Stimulated activated naive CD4-positive, alpha-beta T cell treated with Interleukin-2 at 50 U/mL for 16 hours (primary cell): ENCODE data around the gene APOC3.

ENCODE experiments used
- DNase-seq: peaks from one replicate; lab custom pipeline; 2025; lab: John Stamatoyannopoulos, UW

APOC3 gene

DNA sequence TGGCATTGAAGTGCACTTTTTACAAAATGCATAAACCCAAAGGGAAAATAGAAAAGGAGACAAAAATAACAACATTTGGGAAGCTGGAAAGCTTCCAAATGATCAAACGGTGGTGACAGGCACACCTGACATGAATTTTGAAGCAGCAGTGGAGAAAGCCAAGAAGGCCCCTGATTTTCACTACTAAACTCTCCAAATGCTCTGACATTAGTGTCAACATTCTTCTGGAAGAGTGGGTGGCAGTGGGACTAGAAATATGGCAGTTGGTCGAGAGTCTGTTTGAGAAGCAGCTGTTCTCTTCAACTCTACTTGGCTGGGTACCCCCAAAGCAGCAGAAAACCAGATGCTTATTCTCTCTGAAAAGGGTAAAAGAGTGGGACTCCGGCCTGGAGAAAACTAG lies 25.7 kb upstream of the APOC3 start:
- DNase-seq = no peak

DNA sequence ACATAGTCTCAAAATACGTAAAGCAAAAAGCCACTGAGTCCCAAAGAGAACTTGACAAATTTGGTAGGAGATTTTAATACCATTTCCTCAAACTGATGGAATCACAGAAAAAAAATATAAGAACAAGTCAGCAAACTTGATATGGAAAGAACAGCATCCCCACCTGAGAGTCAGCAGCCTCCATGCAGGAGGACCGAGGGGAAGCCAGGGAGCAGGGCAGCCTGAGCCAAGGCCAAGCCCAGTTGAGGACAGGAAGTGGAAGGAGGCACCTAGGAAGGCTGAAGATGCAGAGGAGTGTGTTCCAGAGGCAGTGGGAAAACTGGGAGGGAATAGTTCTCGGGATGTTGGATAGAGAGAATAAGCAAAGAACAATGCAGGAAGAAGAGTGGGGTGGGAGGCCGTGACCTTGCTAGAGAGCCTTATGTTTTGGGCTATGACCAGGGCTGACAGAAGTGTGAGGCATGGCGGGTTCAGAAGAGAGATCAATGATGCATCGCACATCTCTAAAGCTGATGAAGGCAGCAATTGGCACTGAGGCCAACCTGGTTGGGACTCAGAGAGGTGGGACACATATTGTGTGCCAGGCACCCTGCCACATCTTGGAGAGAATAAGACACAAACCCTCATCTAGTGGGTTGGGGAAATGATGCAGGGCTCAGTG lies 22.0 kb upstream of the APOC3 start:
- no peak for DNase-seq

DNA sequence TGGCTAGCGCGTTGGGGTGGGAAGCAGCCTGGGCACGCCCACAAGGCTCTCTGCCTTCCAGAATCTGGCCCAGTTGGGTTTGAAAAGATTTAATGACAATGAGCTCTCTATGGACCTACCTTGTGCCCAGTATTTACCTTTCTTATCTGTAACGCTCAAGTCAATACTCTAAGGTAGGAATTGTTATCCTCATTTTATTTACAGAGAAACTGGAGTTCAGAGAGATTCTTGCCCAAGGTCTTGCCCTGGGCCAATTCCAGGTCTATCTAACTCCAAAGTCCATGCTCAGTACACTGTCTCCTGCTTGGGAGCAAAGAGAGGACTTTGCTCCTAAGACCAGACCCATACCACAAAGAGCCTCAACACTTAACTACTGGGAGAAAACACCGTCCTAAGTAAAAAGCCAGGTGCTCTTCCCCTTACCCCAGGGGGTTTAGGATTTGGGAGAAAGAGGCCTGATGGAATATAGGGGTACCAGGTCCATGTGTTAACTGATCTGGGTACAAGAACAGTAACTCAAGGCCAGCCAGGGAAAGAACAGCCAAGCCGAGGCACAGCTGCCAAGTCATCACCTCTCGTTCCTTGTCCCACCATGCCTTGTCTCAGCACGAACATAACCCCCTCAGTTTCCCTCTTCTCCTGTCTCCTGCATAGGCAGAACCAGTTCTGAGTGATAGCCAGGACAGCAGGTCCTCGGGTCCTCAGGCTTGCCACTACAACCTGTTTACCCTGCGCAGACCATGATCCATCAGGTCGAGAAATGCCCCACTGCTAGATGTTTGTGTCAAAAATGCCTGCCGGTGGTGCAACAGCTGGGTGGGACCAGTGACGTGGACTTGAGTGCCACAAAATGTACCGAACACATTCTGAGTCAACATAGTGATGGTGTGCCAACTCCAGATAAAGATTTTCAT lies 21.2 kb upstream of the APOC3 start:
- DNase-seq = no peak

DNA sequence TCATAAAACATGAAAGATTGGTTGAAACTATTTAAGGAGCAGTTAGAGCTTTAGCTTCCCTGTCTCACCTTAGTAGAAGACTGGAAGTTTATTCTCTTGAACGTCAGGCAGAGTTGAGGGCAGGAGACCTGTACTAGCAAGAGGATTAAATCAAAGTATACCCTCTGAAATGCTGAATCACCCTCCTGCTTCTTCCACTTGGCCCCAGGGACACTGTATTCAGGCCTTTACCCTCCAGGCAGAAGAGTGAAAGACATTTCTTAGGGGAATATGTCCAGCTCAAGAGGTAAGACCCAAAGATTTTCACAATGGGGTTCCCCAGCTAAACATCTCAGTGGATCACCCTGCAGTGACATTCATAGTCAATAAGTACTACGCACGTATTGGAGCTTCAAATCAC lies 18.5 kb upstream of the APOC3 start:
- DNase-seq = no peak

DNA sequence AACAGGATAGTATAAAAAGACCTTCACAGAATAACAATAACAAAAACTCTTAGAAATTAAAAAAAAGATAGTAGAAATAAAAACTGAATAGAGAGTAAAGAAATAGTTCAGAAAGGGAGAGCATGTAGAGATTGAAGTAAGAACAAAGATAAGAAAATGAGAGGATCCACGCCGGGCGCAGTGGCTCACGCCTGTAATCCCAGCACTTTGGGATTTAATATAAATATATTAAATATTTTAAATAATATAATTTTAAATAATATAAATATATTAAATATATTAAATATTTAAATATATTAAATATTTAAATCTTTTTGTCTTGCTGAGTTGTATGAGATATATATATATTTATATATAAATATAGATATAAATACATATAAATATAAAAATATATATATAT lies 17.6 kb upstream of the APOC3 start:
- DNase-seq = no peak

DNA sequence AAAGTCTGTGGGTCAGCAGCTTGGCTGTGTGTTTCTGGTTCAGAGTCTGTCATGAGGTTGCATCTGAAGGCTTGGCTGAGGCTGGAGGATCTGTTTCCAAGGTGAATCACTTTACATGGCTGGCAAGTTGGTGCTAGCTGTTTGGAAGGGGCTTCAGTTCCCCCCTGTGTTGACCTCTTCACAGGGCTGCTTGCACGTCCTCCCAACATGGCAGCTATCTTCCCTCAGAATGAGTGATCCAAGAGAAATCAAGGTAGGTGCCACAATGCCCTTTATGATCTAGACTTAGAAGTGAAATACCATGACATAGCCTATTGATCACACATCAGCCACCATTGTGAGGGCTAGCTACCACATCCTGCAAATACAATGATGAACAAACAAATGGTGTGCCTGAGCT lies 16.5 kb upstream of the APOC3 start:
- no peak for DNase-seq

DNA sequence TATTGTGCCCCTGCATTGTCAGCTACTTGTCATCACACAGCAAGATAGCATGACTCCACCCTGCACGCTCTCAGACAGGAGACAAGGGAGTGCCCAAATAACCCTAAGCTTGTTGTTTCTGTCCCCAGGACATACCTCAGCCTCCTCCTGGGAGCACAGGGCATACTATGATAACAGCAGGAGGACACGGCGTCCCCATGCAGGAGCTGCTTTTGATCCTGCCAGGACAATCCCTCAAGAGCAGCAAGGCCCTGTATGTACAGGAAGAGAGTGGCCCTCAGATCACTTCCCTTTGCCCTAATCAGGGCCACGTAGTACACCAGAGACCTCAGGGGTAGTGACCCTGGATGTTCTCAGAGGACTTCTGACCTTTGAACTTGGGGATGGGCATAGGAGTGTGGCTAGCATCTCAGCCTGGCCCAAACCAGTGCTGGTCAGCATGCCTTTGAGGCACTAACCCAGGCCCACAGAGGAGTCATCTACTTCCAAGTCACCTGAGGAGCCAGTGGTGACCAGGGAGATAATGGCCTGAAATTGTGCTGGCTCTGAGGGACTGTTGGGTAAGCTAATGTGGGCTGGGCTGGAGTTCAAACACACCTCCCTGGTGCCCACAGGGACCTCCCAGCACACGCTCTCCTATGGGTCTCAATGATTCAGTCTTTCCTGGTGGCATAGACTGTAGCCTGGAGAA lies 15.8 kb upstream of the APOC3 start:
- no peak for DNase-seq

DNA sequence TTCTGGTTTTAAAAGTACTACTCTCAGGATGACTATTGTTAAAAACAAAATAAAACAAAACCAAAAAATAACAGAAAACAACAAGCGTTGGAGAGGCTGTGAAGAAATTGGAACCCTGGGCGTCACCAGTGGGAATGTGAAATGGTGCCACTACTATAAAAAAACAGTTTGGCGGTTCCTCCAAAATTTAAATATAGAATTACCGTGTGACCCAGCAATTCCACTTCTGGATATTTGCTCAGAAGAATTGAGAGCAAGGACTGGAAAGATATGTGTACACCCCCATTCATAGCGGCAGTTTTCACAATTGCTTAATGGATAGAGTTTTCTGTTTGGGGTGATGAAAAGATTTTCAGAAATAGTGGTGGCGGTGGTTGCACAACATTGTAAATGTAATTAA lies 15.2 kb upstream of the APOC3 start:
- no peak for DNase-seq

DNA sequence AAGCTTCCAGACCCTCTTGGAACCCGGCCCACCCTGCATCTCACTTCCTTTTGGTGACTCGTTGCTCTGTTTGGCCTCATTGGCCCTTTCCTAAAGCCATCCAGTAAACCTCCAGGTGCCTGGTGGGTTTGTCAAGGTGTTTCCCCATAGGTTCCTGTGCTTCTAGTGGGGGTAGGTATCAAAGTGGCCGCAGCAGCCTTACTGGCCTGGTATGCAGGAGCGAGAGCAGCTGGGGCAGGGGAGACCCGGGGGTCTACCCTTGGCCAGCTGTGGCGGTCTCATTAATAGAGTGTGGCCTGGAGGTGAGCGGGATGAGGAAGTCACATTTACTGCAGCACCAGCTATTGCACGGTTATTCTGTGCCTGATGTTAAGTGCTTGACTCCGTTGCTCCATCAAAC lies 10.7 kb upstream of the APOC3 start:
- no peak for DNase-seq

DNA sequence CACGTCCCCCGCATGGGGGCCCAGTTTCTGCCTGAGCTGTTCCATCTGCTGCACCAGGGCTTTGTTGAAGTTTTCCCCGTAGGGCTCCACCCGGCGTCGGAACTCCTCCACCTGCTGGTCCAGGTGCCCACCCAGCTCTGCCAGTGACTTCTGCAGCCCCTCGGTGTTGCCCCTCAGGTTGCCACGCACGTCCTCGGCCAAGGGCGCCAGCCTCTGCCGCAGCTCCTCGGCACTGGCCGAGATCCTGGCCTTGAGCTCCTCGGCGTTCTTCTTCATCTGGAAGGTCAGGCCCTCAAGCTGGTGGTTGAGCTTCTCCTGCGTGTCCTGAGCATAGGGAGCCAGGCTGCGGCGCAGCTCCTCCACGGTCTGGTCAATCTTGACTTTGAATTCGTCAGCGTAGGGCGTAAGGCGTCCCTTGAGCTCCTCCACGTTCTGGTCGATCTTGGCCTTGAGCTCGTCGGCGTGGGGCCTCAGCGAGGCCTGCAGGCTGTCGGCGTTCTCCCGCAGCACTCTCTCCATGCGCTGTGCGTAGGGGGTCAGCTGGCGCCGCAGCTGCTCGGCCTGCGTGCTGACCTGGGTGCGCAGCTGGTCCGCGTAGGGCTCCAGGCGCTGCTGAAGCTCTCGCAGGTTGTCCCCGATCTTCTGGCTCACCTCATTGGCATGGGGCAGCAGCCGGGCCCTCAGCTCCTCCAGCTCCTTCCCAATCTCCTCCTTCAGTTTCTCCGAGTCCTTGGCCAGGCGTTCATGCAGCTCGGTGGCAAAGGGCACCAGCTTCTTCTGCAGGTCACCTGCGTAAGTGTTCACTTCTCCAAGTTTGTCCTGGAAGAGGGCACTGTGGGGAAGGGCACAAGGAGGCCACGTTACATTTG lies 8.4 kb upstream of the APOC3 start:
- DNase-seq = no peak

DNA sequence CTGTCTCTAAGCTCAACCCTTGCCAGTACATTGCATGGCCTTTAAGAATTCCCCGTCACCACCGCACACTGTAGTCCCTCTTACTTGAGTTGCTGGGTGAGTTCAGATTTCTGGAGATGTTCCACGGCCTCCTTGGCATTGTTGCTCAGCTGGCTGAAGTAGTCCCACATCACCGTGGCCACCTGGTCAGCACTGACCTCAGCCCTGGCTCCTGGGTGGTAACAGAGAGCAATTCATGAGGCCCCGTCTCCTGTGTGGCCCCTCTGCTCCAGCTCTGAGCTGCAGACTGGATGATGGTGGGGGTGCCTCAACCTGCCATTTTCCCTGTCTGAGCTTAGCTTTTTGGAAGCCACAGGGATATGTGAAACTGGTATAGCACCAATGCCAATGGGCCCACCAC lies 7.1 kb upstream of the APOC3 start:
- no peak for DNase-seq

DNA sequence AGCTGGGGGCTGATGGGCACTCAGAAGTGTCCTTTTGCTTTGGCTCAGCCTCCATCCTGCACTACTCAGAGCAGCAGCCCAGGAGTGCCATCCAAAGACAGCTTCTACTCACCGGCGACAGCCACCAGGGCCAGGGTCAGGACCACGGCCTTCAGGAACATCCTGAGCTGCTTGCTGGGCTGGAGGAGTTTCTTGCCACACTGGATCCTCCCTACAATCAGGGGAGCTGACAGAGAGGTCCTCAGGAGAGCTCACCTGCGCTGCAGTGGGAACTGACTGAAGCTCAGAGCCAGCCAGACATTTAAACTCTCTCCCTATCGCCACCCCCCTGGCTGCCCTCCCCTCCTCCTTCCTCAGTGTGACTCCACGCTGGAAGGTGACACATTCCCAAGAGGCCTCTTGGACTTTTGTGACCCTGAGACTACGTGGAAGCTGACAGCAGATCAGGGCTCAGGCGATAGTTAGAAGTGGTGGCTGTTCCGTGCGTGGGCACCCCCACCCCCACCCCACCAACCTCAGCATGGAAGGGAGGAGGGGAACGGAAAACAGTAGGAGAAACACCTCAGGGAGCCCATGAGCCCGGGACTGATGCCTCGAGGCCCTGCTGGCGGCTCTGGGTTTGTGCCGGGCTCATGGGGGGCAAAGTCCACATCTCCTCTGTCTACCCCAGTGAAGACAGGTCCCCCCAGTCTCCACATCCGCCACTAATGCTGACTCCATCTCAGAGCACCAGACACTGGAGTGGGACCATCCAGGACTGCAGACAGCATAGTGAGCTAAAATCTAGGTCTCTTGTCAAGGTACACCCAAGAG lies 6.5 kb upstream of the APOC3 start, which contains the start of gene APOA4:
APOA4 (minus strand) TSS at position 274 of the 813 bp plus-strand sequence; CDS start at position 161, 113 bp downstream.
- no peak for DNase-seq

DNA sequence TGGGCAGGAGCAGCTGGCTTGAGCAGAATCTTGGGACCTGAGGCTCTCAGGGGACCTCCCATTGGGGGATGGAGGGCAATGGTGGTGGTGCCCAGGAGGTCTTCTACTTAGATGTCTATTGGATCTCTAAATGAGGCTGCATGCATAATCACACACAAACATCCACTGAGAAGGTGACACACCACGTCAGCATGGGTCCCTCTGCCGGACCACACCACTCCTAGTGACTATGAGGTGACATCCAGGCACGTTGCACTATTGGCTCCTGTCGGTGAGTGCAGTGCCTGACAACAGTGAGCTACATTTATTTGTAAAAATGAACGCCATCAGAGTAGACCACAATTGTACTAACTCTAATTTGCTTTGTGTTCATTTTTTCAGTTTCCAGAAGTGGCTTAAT lies 4.3 kb upstream of the APOC3 start:
- DNase-seq = no peak

DNA sequence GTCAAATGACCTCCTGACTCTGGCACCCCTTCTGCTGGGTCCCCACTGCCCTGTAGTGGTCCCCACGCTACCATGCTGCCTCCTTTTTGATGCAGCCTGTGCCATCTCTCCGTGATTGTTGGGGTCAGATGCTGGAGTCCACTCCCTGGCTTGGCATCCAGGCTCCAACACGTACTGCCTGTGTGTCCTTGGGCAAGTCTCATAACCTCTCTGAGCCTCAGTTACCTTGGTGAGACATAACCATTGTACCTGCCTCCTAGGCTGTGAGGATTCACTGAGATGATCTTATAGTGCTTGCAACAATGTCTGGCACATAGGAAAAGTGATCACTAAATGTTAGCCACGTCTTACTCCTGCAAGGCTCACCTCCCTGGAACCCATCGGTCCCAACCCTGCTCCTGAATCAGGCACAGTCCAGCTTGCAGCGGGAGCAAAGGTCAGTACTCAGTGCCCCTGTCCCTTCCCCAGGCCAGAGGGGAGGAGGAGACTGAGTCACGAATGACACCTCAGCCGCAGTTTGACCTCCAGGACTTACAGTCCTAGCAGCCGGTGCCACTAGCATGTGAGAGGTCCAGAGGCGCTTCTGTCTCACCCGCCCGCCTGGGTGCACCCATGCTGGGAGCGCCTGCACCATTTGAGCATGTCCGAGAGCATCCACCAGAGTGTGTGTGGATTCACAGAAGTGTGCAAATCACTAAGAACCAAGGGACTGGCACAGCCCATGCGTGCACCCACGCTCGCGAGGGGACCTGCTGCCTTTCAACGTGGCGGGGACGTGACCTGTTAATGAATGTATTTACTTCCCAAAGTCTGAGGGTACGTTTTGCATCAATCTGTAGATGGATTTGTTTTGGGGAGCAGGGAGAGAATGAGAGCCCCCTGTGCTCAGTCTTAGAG lies 3.6 kb upstream of the APOC3 start:
- no peak for DNase-seq

DNA sequence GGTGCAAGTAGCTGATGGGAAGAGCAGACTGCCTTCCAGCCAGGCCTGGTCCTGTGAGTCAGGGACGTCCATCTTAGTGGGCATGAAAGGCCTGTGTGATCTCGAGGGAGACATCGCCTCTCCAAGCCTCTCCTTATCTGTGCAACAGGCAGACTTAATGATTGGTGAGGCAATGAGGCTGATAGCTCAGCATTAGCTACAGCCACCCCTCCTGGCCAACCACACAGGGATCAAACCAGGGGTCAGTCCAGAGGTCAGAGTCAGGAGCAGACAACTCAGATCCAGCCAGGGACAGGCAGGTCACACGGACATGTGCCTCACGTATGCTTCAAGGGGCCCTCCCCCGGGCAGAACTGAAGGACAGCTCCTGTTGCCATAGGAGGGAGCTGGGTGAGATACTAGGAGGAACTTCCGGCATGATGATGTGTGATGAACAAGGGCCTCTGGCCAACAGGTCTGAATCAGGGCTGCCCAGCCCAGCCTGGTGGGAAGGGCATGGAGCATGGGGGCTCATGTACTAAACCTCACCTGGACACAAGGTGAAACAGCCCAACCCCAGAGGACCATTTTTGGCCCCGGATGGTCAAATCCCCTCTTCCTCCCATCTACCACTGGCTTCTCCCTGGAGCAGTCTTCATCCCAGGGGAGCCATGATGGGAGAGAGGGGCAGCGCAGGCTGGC lies 2.8 kb upstream of the APOC3 start:
- DNase-seq = no peak

DNA sequence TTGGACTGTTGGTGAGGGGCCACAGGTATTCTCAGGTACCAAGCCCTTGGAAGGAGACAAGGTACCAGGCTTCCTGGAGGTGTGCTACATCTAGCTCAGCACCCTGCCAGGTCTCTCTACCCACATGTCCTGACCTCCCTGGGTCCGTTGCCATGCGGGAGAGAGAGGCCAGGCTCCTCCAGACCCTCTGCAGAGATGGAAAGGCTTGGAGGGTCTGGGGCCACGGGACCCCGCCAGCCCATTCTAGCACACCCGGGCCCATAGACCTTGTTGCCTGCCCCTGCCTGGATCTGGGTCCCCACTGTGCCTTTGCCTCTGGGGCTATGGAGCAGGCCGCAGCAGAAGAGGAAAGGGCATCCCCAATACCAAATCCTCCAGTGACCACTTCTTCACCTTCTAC lies 2.2 kb upstream of the APOC3 start:
- DNase-seq = no peak

DNA sequence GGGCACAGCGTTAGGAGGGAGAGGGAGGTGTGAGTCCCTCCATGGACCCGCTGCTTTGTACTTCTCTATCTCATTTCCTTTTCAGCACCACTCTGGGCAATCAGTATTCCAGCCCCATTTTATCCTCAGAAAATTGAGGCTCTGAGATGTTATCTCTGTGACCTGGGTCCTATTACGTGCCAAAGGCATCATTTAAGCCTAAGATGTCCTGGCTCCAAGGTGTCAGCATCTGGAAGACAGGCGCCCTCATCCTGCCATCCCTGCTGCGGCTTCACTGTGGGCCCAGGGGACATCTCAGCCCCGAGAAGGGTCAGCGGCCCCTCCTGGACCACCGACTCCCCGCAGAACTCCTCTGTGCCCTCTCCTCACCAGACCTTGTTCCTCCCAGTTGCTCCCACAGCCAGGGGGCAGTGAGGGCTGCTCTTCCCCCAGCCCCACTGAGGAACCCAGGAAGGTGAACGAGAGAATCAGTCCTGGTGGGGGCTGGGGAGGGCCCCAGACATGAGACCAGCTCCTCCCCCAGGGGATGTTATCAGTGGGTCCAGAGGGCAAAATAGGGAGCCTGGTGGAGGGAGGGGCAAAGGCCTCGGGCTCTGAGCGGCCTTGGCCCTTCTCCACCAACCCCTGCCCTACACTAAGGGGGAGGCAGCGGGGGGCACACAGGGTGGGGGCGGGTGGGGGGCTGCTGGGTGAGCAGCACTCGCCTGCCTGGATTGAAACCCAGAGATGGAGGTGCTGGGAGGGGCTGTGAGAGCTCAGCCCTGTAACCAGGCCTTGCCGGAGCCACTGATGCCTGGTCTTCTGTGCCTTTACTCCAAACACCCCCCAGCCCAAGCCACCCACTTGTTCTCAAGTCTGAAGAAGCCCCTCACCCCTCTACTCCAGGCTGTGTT lies 829 bp upstream of the APOC3 start:
- no peak for DNase-seq

DNA sequence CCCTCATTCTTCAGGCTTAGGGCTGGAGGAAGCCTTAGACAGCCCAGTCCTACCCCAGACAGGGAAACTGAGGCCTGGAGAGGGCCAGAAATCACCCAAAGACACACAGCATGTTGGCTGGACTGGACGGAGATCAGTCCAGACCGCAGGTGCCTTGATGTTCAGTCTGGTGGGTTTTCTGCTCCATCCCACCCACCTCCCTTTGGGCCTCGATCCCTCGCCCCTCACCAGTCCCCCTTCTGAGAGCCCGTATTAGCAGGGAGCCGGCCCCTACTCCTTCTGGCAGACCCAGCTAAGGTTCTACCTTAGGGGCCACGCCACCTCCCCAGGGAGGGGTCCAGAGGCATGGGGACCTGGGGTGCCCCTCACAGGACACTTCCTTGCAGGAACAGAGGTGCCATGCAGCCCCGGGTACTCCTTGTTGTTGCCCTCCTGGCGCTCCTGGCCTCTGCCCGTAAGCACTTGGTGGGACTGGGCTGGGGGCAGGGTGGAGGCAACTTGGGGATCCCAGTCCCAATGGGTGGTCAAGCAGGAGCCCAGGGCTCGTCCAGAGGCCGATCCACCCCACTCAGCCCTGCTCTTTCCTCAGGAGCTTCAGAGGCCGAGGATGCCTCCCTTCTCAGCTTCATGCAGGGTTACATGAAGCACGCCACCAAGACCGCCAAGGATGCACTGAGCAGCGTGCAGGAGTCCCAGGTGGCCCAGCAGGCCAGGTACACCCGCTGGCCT lies 641 bp downstream of the APOC3 start:
- DNase-seq = no peak
